ENCODE data around the gene TCF15.

DNA sequence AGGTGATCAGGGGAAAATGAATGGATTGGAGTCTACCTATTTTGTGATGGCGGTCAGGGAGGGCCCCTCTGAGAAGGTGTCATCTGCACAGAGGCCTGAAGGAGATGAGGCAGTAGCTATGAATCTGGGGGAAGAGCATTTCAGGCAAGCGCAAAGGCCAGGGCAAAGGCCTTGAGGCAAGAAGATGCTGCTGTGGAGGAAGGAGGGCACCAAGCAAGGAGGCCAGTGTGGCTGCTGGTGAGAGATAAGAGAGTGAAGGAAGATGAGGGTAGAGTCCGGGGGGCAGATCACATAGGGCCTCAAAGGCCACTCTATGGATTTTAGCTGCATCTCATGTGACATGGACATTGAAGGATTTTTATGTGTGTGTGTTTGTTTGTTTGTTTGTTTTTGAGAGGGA lies 45.9 kb downstream of the TCF15 start:
- TF ChIP-seq, protein P1, sequence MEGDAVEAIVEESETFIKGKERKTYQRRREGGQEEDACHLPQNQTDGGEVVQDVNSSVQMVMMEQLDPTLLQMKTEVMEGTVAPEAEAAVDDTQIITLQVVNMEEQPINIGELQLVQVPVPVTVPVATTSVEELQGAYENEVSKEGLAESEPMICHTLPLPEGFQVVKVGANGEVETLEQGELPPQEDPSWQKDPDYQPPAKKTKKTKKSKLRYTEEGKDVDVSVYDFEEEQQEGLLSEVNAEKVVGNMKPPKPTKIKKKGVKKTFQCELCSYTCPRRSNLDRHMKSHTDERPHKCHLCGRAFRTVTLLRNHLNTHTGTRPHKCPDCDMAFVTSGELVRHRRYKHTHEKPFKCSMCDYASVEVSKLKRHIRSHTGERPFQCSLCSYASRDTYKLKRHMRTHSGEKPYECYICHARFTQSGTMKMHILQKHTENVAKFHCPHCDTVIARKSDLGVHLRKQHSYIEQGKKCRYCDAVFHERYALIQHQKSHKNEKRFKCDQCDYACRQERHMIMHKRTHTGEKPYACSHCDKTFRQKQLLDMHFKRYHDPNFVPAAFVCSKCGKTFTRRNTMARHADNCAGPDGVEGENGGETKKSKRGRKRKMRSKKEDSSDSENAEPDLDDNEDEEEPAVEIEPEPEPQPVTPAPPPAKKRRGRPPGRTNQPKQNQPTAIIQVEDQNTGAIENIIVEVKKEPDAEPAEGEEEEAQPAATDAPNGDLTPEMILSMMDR (IDR thresholded peaks at IDR 0.05), result no peak
- TF ChIP-seq POLR2AphosphoS5 (IDR thresholded peaks at IDR 0.05) (no peak), POLR2A (IDR thresholded peaks at IDR 0.05) (no peak), EP300 (IDR thresholded peaks at IDR 0.05; ENCODE audit: low read depth) (no peak)

Data from transverse colon (tissue), 4 donors.